HepG2 (cell line): ENCODE data around the gene SNRPD2. TPM values are rescaled to one million over a fixed set of nuclear protein-coding genes. Genes with fewer than 3 reads are reported as not detected.

Source experiments
- ATAC-seq: fragments of 200-7000 bp; cut with Tn5 transposase; 3 replicates; pipeline ENCODE4 v1.9.1; 2020; ENCODE audit warnings: mild to moderate bottlenecking, moderate library complexity
- BruUV-seq: library from RNA; stranded (reverse); fragments of 400-500 nt; replicated peaks from 2 replicates; lab custom pipeline; 2021; lab: Mats Ljungman, UMichigan
- CTCF ChIA-PET: fragments of 300-600 bp; formaldehyde crosslinking; extraction: SDS; loops from one replicate; lab custom pipeline; 2021; ENCODE audit warnings: low total read pairs, inconsistent platforms, low intra/inter-chr PET ratio; lab: Yijun Ruan, JAX
- POLR2A ChIA-PET: fragments of 350-600 bp; sonication (Branson Sonifier 250); formaldehyde crosslinking; loops from one replicate; lab custom pipeline; 2020; ENCODE audit warnings: antibody characterized with exemption, inconsistent platforms; lab: Yijun Ruan, JAX
- DNase-seq: peaks from one replicate; pipeline ENCODE4 v3.0.0-alpha.2; 2015; ENCODE audit warnings: low spot score
- FAIRE-seq: peaks from 3 replicates; lab custom pipeline; 2011; peaks lifted over from hg19 to GRCh38; lab: Jason Lieb, UNC
- H2AFZ ChIP-seq: one replicate; pipeline ENCODE4 v1.6.1; 2011; ENCODE audit warnings: low read length, inconsistent platforms
- H3K27ac ChIP-seq: fragments of 300-600 bp; 3 replicates; pipeline ENCODE4 v1.8.0; 2011; ENCODE audit warnings: mixed run types, mild to moderate bottlenecking, mixed read lengths, low read length, inconsistent platforms; ENCODE audit not compliant: insufficient read depth; ENCODE audit errors: extremely low read length
- H3K27me3 ChIP-seq, 2 experiments: fragments of 200-600 bp in 1 of 2; 2 replicates in 1 of 2; 3 replicates in 1 of 2; pipeline versions ENCODE4 v1.6.0 to v1.8.0; 2011; ENCODE audit warnings: low read length in 2 of 2, mild to moderate bottlenecking in 2 of 2, moderate library complexity in 2 of 2, inconsistent platforms in 1 of 2; ENCODE audit not compliant: insufficient read depth in 2 of 2, control insufficient read depth in 1 of 2
- H3K36me3 ChIP-seq, 2 experiments: fragments of 200-600 bp in 1 of 2; replicated peaks in 1 of 2; 2 replicates in 1 of 2; 3 replicates in 1 of 2; pipeline versions ENCODE4 v1.5.1 to v1.8.0; 2011; ENCODE audit warnings: low read length in 2 of 2, inconsistent platforms in 1 of 2; ENCODE audit not compliant: insufficient read depth in 2 of 2, control insufficient read depth in 1 of 2
- H3K4me1 ChIP-seq: 2 replicates; pipeline ENCODE4 v1.5.1; 2012; ENCODE audit warnings: low read length, inconsistent platforms; ENCODE audit not compliant: insufficient read depth
- H3K4me2 ChIP-seq: 2 replicates; pipeline ENCODE4 v1.6.0; 2011; ENCODE audit warnings: low read depth, low read length, inconsistent platforms
- H3K4me3 ChIP-seq, 3 experiments: fragments of 200-600 bp in 1 of 3; sonication (generic), shearing (Covaris generic) in 1 of 3; replicated peaks in 1 of 3; 2 replicates each; pipeline ENCODE4 v1.5.1; 2011 to 2016; ENCODE audit warnings: low read length in 3 of 3, inconsistent platforms in 2 of 3, low read depth in 2 of 3, mild to moderate bottlenecking in 2 of 3, control low read depth in 1 of 3, mixed read lengths in 1 of 3; ENCODE audit not compliant: insufficient read depth in 1 of 3
- H3K79me2 ChIP-seq: one replicate; pipeline ENCODE4 v1.6.1; 2011; ENCODE audit warnings: low read length, inconsistent platforms; ENCODE audit not compliant: insufficient read depth
- H3K9ac ChIP-seq: 2 replicates; pipeline ENCODE4 v1.6.0; 2011; ENCODE audit warnings: mild to moderate bottlenecking, low read depth, low read length, inconsistent platforms; ENCODE audit not compliant: insufficient read depth
- H3K9me3 ChIP-seq: 2 replicates; pipeline ENCODE4 v1.5.1; 2012; ENCODE audit warnings: mild to moderate bottlenecking, low read length
- H4K20me1 ChIP-seq: 2 replicates; pipeline ENCODE4 v1.6.0; 2011; ENCODE audit warnings: inconsistent platforms, mild to moderate bottlenecking, low read length, moderate library complexity; ENCODE audit not compliant: insufficient read depth
- BRCA1 ChIP-seq: sonication (generic); formaldehyde crosslinking; IDR thresholded peaks from 2 replicates; pipeline ENCODE4 v1.4.0; 2020; ENCODE audit warnings: missing genetic modification reagents
- BRD4 ChIP-seq: sonication (generic); formaldehyde crosslinking; IDR thresholded peaks from 2 replicates; pipeline ENCODE4 v1.4.0; 2020; ENCODE audit warnings: missing genetic modification reagents
- TEAD2 ChIP-seq: sonication (generic); formaldehyde crosslinking; IDR thresholded peaks from 2 replicates; pipeline ENCODE4 v1.9.0; 2021; ENCODE audit warnings: missing genetic modification reagents
- ZBTB7A ChIP-seq: sonication (generic); formaldehyde crosslinking; IDR thresholded peaks from 2 replicates; pipeline ENCODE4 v1.8.0; 2022; ENCODE audit warnings: mild to moderate bottlenecking, missing genetic modification reagents
- ZNF460 ChIP-seq: sonication (generic); formaldehyde crosslinking; IDR thresholded peaks from 2 replicates; pipeline ENCODE4 v1.5.1; 2020; ENCODE audit warnings: missing genetic modification reagents, mild to moderate bottlenecking, borderline replicate concordance
- ZNF589 ChIP-seq: sonication (generic); formaldehyde crosslinking; conservative IDR thresholded peaks from 2 replicates; pipeline ENCODE4 v1.8.0; 2022; ENCODE audit warnings: mild to moderate bottlenecking, moderate library complexity, missing genetic modification reagents
- ZNF746 ChIP-seq: sonication (generic); formaldehyde crosslinking; IDR thresholded peaks from 2 replicates; pipeline ENCODE4 v1.8.0; 2022; ENCODE audit warnings: mild to moderate bottlenecking, missing genetic modification reagents
- WGBS: methylation state at CpG from one replicate; pipeline ENCODE4 v1.1.6; 2017; ENCODE audit warnings: low lambda C conversion rate; 5-methylcytosine and 5-hydroxymethylcytosine counted together
- in situ Hi-C: cut with HindIII; loops from 2 replicates; pipeline ENCODE4 v1.10.0; 2017; ENCODE audit warnings: low pct_unique_long_range_greater_than_20kb; ENCODE audit not compliant: extremely low pct_ligation_motif_present
- intact Hi-C: fragments of 100-400 bp; cut with micrococcal nuclease; formaldehyde crosslinking; loops from one replicate; pipeline ENCODE4 v1.10.0; 2022; ENCODE audit not compliant: unreplicated experiment
- polyA plus RNA-seq, 8 experiments: library from polyadenylated mRNA; depleted of rRNA in 3 of 8; stranded (reverse) in 7 of 8; unstranded in 1 of 8; fragments of >200 nt; fragmentation: Illumina TruSeq in 4 of 8; extraction: Trizol in 4 of 8; gene quantifications; 2 replicates each; pipeline versions ENCODE4 v1.2.1 to v1.2.3, GENCODE V29; 2011 to 2016; ENCODE audit warnings: low read depth in 4 of 8, missing spikeins in 1 of 8, mixed read lengths in 1 of 8; ENCODE audit not compliant: insufficient read depth in 1 of 8
- total RNA-seq, 5 experiments: library from RNA; depleted of rRNA; stranded (reverse); fragments of >200 nt; fragmentation: Illumina TruSeq; extraction: Trizol; gene quantifications; 2 replicates each; pipeline ENCODE4 v1.2.3, GENCODE V29; 2016; ENCODE audit warnings: low read depth in 1 of 5

SNRPD2 gene
- total and polyA plus RNA-seq, 2 of the 13 experiments (the other 11 are each of a cell fraction or from before 2014, with no cell fraction given) = 299 to 485 TPM

- no peak for TF ChIP-seq ZBTB7A (CRISPR knock-in tag)
- no peak for TF ChIP-seq BRCA1 (CRISPR knock-in tag)
- TF ChIP-seq ZNF460 (CRISPR knock-in tag) = no peak
- no peak for TF ChIP-seq ZNF746
- no peak for TF ChIP-seq BRD4 (CRISPR knock-in tag)
Measured at GRCh38 chr19:45682908-45683307, 8.8 kb downstream of the SNRPD2 start (continued).

GRCh38 chr19:45682117-45682516, 9.6 kb downstream of the SNRPD2 start:
- intact Hi-C loops = no loop called here
- DNase-seq (no peak), ATAC-seq (no peak), FAIRE-seq (no peak)
- no TSS peak for BruUV-seq
- Histone ChIP-seq H3K27me3 (no peaks in the 10 kb centered on the region), H3K4me2 (peak overlapping the region; percentile 75), H3K4me3 (peak overlapping the region in 1 of 3 experiments; percentile 68; a peak in 2 of 6 replicates), H3K36me3 (peaks cover 1 to 17% of the 10 kb centered on the region in 2 experiments; a peak in 4 of 5 replicates), H4K20me1 (no peaks in the 10 kb centered on the region), H3K27ac (no peak overlapping the region), H3K4me1 (peaks cover 26% of the 10 kb centered on the region), H2AFZ (no peak overlapping the region), H3K9ac (peak overlapping the region; percentile 71; the same call in 1 of the 2 replicates), H3K79me2 (no peaks in the 10 kb centered on the region), H3K9me3 (no peaks in the 10 kb centered on the region)
- POLR2A ChIA-PET = interaction anchor here (1.2 to 5.3 kb wide), 3 partner anchors 9 to 13 kb away, joined by 5 to 44 read pairs (median 10); partner anchors contain the start of genes QPCTL and SNRPD2
- in situ Hi-C loops = no loop called here
- TF ChIP-seq TEAD2 (no peak), ZNF589 (CRISPR knock-in tag) (0 out of 2 replicates have a peak, but pooled peaks have one; percentile 6)
- WGBS = 85% methylated on average over 8 of the region's 8 CpGs
- CTCF ChIA-PET = interaction anchor here (0.7 to 2.5 kb wide), 3 partner anchors 10 to 91 kb away, joined by 3 to 15 read pairs (median 4); partner anchors contain the start of gene SNRPD2
